CD4-positive, alpha-beta T cell treated with Interleukin-17A for 1 hour (primary cell): Measurements from ENCODE around the gene TCHP.
"Not testable (repeated sequence)": the region's sequence is repeated elsewhere in the genome, so short reads cannot be mapped to it uniquely, and the experiment has no call there.

ENCODE experiments used
- DNase-seq: peaks from one replicate; pipeline ENCODE4 v3.0.0-alpha.2; 2020

The TCHP gene

GRCh38 chr12:109880043-109880931 is 19.8 kb upstream of the TCHP start, which contains the start of gene GLTP:
GLTP (minus strand) TSS chr12:109880541; CDS start chr12:109880374, 167 bp downstream.
- peak; percentile 91 for DNase-seq

GRCh38 chr12:109880938-109881337 is 19.1 kb upstream of the TCHP start:
- no peak for DNase-seq

GRCh38 chr12:109881752-109882151 is 18.3 kb upstream of the TCHP start:
- no peak for DNase-seq

- DNase-seq, result no peak
Observed at GRCh38 chr12:109883461-109883860, 16.6 kb upstream of the TCHP start.

- DNase-seq, result no peak
Observed at GRCh38 chr12:109885616-109886015, 14.5 kb upstream of the TCHP start.

- DNase-seq, result peak; percentile 67
Observed at GRCh38 chr12:109888179-109889020, 11.7 kb upstream of the TCHP start.

GRCh38 chr12:109890620-109891170 is 9.4 kb upstream of the TCHP start:
- no peak for DNase-seq

- DNase-seq, result not testable (repeated sequence)
Observed at GRCh38 chr12:109891731-109892130, 8.3 kb upstream of the TCHP start.

GRCh38 chr12:109892165-109892715 is 7.8 kb upstream of the TCHP start:
- DNase-seq, result no peak

- DNase-seq, result peak; percentile 51
Observed at GRCh38 chr12:109892748-109893147, 7.3 kb upstream of the TCHP start.

GRCh38 chr12:109893261-109893995 is 6.6 kb upstream of the TCHP start:
- DNase-seq, result no peak

- DNase-seq, result no peak
Observed at GRCh38 chr12:109894939-109895338, 5.1 kb upstream of the TCHP start.

- no peak for DNase-seq
Observed at GRCh38 chr12:109896188-109896587, 3.9 kb upstream of the TCHP start.

- no peak for DNase-seq
Observed at GRCh38 chr12:109897029-109897428, 3.0 kb upstream of the TCHP start.

GRCh38 chr12:109899345-109899744 is 729 bp upstream of the TCHP start:
- DNase-seq, result not testable (repeated sequence)

- DNase-seq, result no peak
Observed at GRCh38 chr12:109900752-109901580, 892 bp downstream of the TCHP start.

- no peak for DNase-seq
Observed at GRCh38 chr12:109902891-109903418, 2.9 kb downstream of the TCHP start.

GRCh38 chr12:109905301-109905700 is 5.2 kb downstream of the TCHP start:
- no peak for DNase-seq

- no peak for DNase-seq
Observed at GRCh38 chr12:109910254-109910968, 10.3 kb downstream of the TCHP start.

GRCh38 chr12:109910969-109911348 is 10.9 kb downstream of the TCHP start:
- DNase-seq, result no peak
